ENCODE data around the gene HRCT1. TPM values are rescaled to one million over a fixed set of nuclear protein-coding genes. Genes with fewer than 3 reads are reported as not detected.

HRCT1 gene
- total and polyA plus RNA-seq, 2 of the 4 experiments (the other 2 are of a cell fraction): 1.1 to 3.9 TPM

DNA sequence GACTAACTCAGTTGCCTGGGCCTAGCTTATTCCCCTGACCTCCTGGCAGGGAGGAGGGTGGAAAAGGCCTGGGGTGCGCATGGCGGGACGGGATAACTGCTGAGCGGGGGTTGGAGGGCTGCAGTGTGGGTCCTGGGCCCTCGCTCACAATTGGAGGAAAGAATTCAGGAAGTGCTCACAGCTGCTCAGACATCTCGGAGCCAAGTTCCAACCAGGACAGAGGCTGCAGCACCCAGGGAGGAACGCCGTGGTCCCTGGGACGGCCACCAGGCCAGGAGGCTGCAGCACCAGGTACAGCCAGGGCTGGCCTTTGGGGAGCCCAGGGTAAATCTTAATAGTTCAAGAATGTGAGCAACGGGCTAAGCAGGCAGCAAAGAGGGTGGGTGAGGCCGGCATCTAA lies 3.3 kb downstream of the HRCT1 start, which contains the start of gene SPAAR:
TSS of gene SPAAR (plus strand) at position 217 of the 400 bp plus-strand sequence. CDS start 974 bp downstream, outside the sequence.
- Histone ChIP-seq H3K4me1 (ENCODE audit: control insufficient read depth, insufficient read depth, low read length) (peaks cover 47% of the 10 kb centered on the region), H3K9me3 (ENCODE audit: control insufficient read depth, insufficient read depth, low read length) (no peaks in the 10 kb centered on the region), H2BK5ac (ENCODE audit: low read depth, low read length, poor library complexity, severe bottlenecking) (peak within 1 kb of the TSS; percentile 98), H3K56ac (ENCODE audit: extremely low read depth, insufficient read depth, low read length) (peak within 1 kb of the TSS; percentile 91), H3K9ac (ENCODE audit: low read depth, low read length) (peak within 1 kb of the TSS; percentile 10), H3K79me1 (ENCODE audit: low read depth in 1 of 2, low read length in 2 of 2) (peaks cover 0 to 36% of the 10 kb centered on the region in 2 experiments; a peak in 2 of 4 replicates), H3K36me3 (ENCODE audit: control insufficient read depth, insufficient read depth, low read length) (no peaks in the 10 kb centered on the region), H2AK5ac (ENCODE audit: low read depth, low read length) (peak within 1 kb of the TSS; percentile 99), H3K4me3 (ENCODE audit: insufficient read depth, low read depth, low read length) (no peak within 1 kb of the TSS), H4K20me1 (ENCODE audit: insufficient read depth, low read length) (no peaks in the 10 kb centered on the region), H2BK15ac (ENCODE audit: low read depth, low read length) (peak within 1 kb of the TSS; percentile 83), H3K27ac (ENCODE audit: insufficient read depth, low read length) (peak within 1 kb of the TSS; percentile 93), H4K8ac (ENCODE audit: low read depth in 2 of 2, low read length in 2 of 2) (peak within 1 kb of the TSS; percentile 96 to 97), H3K14ac (replicated peaks; ENCODE audit: low read depth, low read length) (peak within 1 kb of the TSS; percentile 99), H3K9me1 (ENCODE audit: insufficient read depth, low read length) (peaks cover 26% of the 10 kb centered on the region), H2AFZ (replicated peaks; ENCODE audit: low read length, poor library complexity) (peak within 1 kb of the TSS; percentile 85), H3K18ac (ENCODE audit: low read depth, low read length) (peak within 1 kb of the TSS; percentile 65), H4K91ac (ENCODE audit: insufficient read depth, low read depth, low read length) (peak within 1 kb of the TSS; percentile 99), H4K5ac (ENCODE audit: low read depth, low read length) (peak within 1 kb of the TSS; percentile 95), H3K27me3 (ENCODE audit: control insufficient read depth, insufficient read depth, low read length) (no peaks in the 10 kb centered on the region), H3K4ac (ENCODE audit: low read depth, low read length) (peak within 1 kb of the TSS; percentile 100), H3K23ac (ENCODE audit: low read depth, low read length) (peak within 1 kb of the TSS; percentile 86), H2BK120ac (ENCODE audit: low read depth, low read length) (peak within 1 kb of the TSS; percentile 99), H2BK20ac (ENCODE audit: low read depth, low read length) (peak within 1 kb of the TSS; percentile 98), H3K4me2 (ENCODE audit: low read depth, low read length) (peak within 1 kb of the TSS; percentile 30), H2AK9ac (replicated peaks; ENCODE audit: low read depth, low read length, poor library complexity) (peak within 1 kb of the TSS; percentile 95)
- DNase-seq (no peak), ATAC-seq (ENCODE audit: low read depth) (no peak)
- POLR2A ChIA-PET (ENCODE audit: unreplicated experiment): no interaction called here
- BruUV-seq (replicated peaks): no TSS peak
- TF ChIP-seq FOS (IDR thresholded peaks at IDR 0.05; ENCODE audit: low read depth, low read length) (no peak), BHLHE40 (IDR thresholded peaks at IDR 0.05; ENCODE audit: low read depth, low read length) (no peak), MAFK (IDR thresholded peaks at IDR 0.05; ENCODE audit: low read depth, low read length) (no peak), RCOR1 (IDR thresholded peaks at IDR 0.05; ENCODE audit: insufficient replicate concordance, low read length) (no peak), MXI1 (IDR thresholded peaks at IDR 0.05; ENCODE audit: borderline replicate concordance, low read depth, low read length) (no peak), RAD21 (IDR thresholded peaks at IDR 0.05; ENCODE audit: low read length) (no peak), RFX5 (IDR thresholded peaks at IDR 0.05; ENCODE audit: low read depth, low read length) (no peak), USF2 (IDR thresholded peaks at IDR 0.05; ENCODE audit: low read depth, low read length) (no peak), POLR2A (IDR thresholded peaks at IDR 0.05; ENCODE audit: low read depth, low read length) (no peak), NFE2L2 (IDR thresholded peaks at IDR 0.05; ENCODE audit: low read depth, low read length) (no peak), CHD1 (IDR thresholded peaks at IDR 0.05; ENCODE audit: low read depth, low read length) (no peak), SMC3 (IDR thresholded peaks at IDR 0.05; ENCODE audit: low read depth, low read length) (no peak), ELK1 (IDR thresholded peaks at IDR 0.05; ENCODE audit: borderline replicate concordance, low read depth, low read length) (no peak), MAZ (IDR thresholded peaks at IDR 0.05; ENCODE audit: borderline replicate concordance, low read depth, low read length) (no peak), CEBPB (IDR thresholded peaks at IDR 0.05; ENCODE audit: low read depth, low read length) (no peak)
- TF ChIP-seq, protein P1, sequence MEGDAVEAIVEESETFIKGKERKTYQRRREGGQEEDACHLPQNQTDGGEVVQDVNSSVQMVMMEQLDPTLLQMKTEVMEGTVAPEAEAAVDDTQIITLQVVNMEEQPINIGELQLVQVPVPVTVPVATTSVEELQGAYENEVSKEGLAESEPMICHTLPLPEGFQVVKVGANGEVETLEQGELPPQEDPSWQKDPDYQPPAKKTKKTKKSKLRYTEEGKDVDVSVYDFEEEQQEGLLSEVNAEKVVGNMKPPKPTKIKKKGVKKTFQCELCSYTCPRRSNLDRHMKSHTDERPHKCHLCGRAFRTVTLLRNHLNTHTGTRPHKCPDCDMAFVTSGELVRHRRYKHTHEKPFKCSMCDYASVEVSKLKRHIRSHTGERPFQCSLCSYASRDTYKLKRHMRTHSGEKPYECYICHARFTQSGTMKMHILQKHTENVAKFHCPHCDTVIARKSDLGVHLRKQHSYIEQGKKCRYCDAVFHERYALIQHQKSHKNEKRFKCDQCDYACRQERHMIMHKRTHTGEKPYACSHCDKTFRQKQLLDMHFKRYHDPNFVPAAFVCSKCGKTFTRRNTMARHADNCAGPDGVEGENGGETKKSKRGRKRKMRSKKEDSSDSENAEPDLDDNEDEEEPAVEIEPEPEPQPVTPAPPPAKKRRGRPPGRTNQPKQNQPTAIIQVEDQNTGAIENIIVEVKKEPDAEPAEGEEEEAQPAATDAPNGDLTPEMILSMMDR (conservative IDR thresholded peaks at IDR 0.05; ENCODE audit: low read depth, low read length): no peak
- dilution Hi-C loops (cut with HindIII; ENCODE audit: low sequenced_read_pairs, unreplicated experiment): no loop called here
- in situ Hi-C loops (cut with MboI; ENCODE audit: low sequenced_read_pairs): no loop called here
- intact Hi-C loops (cut with micrococcal nuclease): no loop called here
- WGBS, 2 experiments (ENCODE audit: extremely low coverage in 2 of 2, insufficient read length in 1 of 2): 88% methylated on average over 8 of the region's 11 CpGs; no CpG with 5 or more reads in 1 of the 2 experiments
- CTCF ChIA-PET: no interaction called here

Measured in IMR-90 (cell line).